GM10266 (cell line): ENCODE measurements around the gene DNAJB2.

Experiments used
- DNase-seq: peaks from one replicate; pipeline ENCODE4 v3.0.0; 2012; ENCODE audit errors: extremely low spot score
- CTCF ChIP-seq: IDR thresholded peaks from 2 replicates; pipeline ENCODE4 v1.5.1; 2012; ENCODE audit warnings: mild to moderate bottlenecking, low read depth; ENCODE audit not compliant: control insufficient read depth, insufficient read depth; ENCODE audit errors: missing control alignments

DNAJB2 gene

DNA sequence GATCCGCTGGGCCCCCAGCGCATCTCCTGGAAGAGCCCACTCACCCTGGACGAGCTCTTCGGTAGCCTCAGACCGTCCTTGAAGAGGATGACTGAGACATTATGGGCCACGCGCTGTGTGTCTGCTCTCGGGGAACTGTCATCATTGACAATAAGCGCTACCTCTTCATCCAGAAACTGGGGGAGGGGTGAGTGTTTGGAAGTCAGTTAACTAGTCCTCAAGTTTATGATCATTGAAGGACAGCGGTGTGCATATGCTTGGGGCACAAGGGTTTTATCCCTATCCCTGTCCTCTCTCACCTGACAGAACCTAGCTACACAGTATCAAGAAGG is 33.3 kb upstream of the DNAJB2 start:
- no peak for DNase-seq
- no peak for TF ChIP-seq CTCF

GRCh38 chr2:219246559-219246958 is 32.6 kb upstream of the DNAJB2 start:
- DNase-seq, result no peak
- no peak for TF ChIP-seq CTCF

- TF ChIP-seq CTCF, result no peak
Observed at GRCh38 chr2:219247678-219248642, 31.2 kb upstream of the DNAJB2 start.

DNA sequence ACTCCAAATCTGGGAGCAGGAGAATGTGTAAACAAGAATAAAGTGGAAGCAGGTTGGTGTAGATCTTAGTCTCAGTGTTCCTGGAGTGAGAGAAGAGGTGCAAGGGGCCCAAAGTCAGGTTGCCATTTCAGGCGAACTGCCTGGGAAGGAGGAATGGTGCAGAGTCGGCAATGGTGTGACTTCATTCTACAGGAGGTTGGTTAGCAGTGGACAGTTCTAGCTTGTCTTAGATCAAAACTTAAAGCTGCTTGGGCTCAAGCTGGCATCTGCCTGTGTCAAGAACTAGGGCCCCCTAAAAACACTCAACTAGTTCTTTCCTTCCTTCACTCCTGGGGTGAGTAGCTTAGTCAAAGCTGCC is 30.3 kb upstream of the DNAJB2 start:
- no peak for TF ChIP-seq CTCF

More at GRCh38 chr2:219247678-219248642, 31.2 kb upstream of the DNAJB2 start:
- no peak for DNase-seq

DNA sequence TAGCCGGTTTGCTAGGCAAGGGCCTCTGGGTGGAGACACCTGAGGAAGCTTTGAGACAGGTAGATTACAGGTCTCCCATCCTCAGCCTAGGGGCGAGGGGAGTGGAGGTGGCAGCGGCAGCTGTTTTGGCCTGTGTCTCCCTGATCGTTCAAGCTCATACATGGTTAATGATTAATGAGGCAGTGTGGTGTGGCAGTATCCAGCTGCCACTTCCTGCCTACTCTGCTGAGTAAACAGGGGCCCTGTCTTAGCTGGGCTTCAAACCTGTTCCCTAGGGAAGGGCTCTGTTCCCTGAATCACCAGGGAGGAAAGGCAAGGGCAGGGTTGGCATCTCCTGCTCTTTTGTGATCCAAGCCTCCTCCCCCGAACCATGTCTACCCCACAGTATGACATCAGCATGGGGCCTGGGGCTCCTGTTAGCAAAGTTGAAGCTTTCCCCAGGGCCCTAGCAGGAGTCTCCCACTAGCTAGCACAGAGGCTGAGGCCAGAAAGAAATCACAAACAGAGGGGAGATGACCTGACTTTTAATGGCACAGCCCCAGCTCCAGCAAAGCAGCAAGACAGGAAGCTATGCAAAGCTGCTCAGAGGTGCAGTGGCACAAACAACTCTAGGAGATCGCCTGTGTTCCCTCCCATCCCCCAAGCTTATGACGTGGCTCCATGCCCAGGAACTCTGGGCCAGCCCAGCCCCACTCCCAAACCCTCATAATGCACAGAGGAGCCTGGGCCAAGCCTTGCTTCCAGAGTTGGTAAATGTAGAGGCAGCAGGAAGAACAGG is 29.8 kb upstream of the DNAJB2 start:
- DNase-seq, result no peak
- TF ChIP-seq CTCF, result no peak

More for the DNA sequence above, 30.3 kb upstream of the DNAJB2 start:
- no peak for DNase-seq

GRCh38 chr2:219250049-219250781 is 29.0 kb upstream of the DNAJB2 start:
- DNase-seq, result no peak
- TF ChIP-seq CTCF, result no peak

DNA sequence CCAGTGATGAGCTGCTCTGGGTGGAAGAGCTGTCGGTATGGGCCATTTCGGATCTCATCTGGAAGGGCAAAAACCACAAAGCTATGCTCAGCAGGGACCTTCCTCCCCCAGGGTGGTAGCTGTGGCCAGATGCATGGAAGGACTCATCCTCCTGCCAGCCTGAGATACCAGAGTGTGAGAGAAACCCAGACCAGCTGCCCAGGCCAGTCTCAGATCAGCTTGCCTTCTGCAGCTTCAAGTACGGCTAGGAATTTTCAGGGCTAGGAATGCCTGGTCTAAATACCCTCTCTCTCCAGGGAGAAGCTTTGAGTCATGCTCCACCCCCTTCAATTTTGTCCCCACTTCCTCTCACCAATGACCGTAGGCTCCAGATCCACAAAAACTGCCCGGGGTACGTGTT is 27.5 kb upstream of the DNAJB2 start:
- DNase-seq, result no peak
- no peak for TF ChIP-seq CTCF
